HCT116 (cell line): Measurements from ENCODE around the gene ERAL1. TPM values are rescaled to one million over a fixed set of nuclear protein-coding genes. Genes with fewer than 3 reads are reported as not detected.

ENCODE experiments used
- ATAC-seq: fragments of 200-7000 bp; cut with Tn5 transposase; 2 replicates; pipeline ENCODE4 v1.9.1; 2020; ENCODE audit warnings: mild to moderate bottlenecking, moderate library complexity
- BruUV-seq: library from RNA; stranded (reverse); fragments of 400-500 nt; replicated peaks from 2 replicates; lab custom pipeline; 2021; lab: Mats Ljungman, UMichigan
- CTCF ChIA-PET: fragments of 300-600 bp; sonication (Branson Sonifier 250); formaldehyde crosslinking; loops from one replicate; lab custom pipeline; 2021; ENCODE audit warnings: antibody characterized with exemption; lab: Charles Lee
- POLR2A ChIA-PET: fragments of 300-600, 350-600 bp; sonication (Branson Sonifier 250); formaldehyde crosslinking; loops from one replicate; lab custom pipeline; 2021; ENCODE audit warnings: antibody characterized with exemption; lab: Charles Lee
- RAD21 ChIA-PET, 2 experiments: fragments of 300-600 bp; sonication (Branson Sonifier 250); formaldehyde crosslinking; loops; one replicate each; lab custom pipeline; 2023; ENCODE audit warnings: low total read pairs in 2 of 2; ENCODE audit not compliant: uncharacterized antibody in 2 of 2, unreplicated experiment in 2 of 2, low non-redundant PET in 1 of 2; lab: Charles Lee
- DNase-seq: peaks from one replicate; pipeline ENCODE4 v3.0.0-alpha.2; 2010; ENCODE audit warnings: low read depth, low spot score
- H2AFZ ChIP-seq: fragments of 200-600 bp; shearing (Covaris generic), sonication (generic); 2 replicates; pipeline ENCODE4 v1.6.1; 2017; ENCODE audit warnings: low read depth, mixed run types, mixed read lengths, antibody characterized with exemption, low read length; ENCODE audit not compliant: poor library complexity, severe bottlenecking
- H3K27ac ChIP-seq: 2 replicates; pipeline ENCODE4 v1.5.1; 2012; ENCODE audit warnings: low read depth, low read length
- H3K27me3 ChIP-seq: fragments of 200-600 bp; sonication (generic); 2 replicates; pipeline ENCODE4 v1.6.1; 2016; ENCODE audit warnings: mixed run types, low read length, mixed read lengths; ENCODE audit not compliant: insufficient read depth
- H3K36me3 ChIP-seq, 2 experiments: fragments of 200-500 bp in 1 of 2; fragments of 200-600 bp in 1 of 2; sonication (Bioruptor generic) in 1 of 2; sonication (generic) in 1 of 2; 2 replicates each; pipeline versions ENCODE4 v1.5.1 to v1.6.1; 2014 to 2016; ENCODE audit warnings: low read length in 2 of 2, inconsistent platforms in 1 of 2, mixed read lengths in 1 of 2, mixed run types in 1 of 2; ENCODE audit not compliant: insufficient read depth in 2 of 2, control insufficient read depth in 1 of 2
- H3K4me1 ChIP-seq, 2 experiments: fragments of 200-600 bp in 1 of 2; sonication (generic) in 1 of 2; 2 replicates each; pipeline versions ENCODE4 v1.5.1 to v1.6.1; 2012 to 2017; ENCODE audit warnings: low read length in 2 of 2, inconsistent platforms in 1 of 2, mild to moderate bottlenecking in 1 of 2, mixed read lengths in 1 of 2, mixed run types in 1 of 2, moderate library complexity in 1 of 2; ENCODE audit not compliant: insufficient read depth in 2 of 2, control insufficient read depth in 1 of 2
- H3K4me2 ChIP-seq: fragments of 200-600 bp; sonication (generic); 2 replicates; pipeline ENCODE4 v1.6.1; 2017; ENCODE audit warnings: mixed run types, low read length, mixed read lengths
- H3K4me3 ChIP-seq, 2 experiments: fragments of 200-600 bp in 1 of 2; sonication (generic) in 1 of 2; replicated peaks in 1 of 2; 2 replicates each; pipeline ENCODE4 v1.5.1; 2011 to 2016; ENCODE audit warnings: low read length in 2 of 2, control low read depth in 1 of 2, low read depth in 1 of 2, mild to moderate bottlenecking in 1 of 2, mixed read lengths in 1 of 2, mixed run types in 1 of 2
- H3K79me2 ChIP-seq: fragments of 200-600 bp; sonication (generic); 2 replicates; pipeline ENCODE4 v1.6.1; 2017; ENCODE audit warnings: mild to moderate bottlenecking, mixed run types, low read length, moderate library complexity, mixed read lengths; ENCODE audit not compliant: insufficient read depth
- H3K9ac ChIP-seq: fragments of 200-600 bp; sonication (generic); 2 replicates; pipeline ENCODE4 v1.6.1; 2016; ENCODE audit warnings: low read length, mixed read lengths
- H3K9me2 ChIP-seq: fragments of 200-600 bp; sonication (generic), shearing (Covaris generic); 2 replicates; pipeline ENCODE4 v1.6.1; 2017; ENCODE audit warnings: mixed run types, mild to moderate bottlenecking, moderate library complexity; ENCODE audit not compliant: insufficient read depth
- H3K9me3 ChIP-seq, 2 experiments: fragments of 200-500 bp in 1 of 2; fragments of 200-600 bp in 1 of 2; sonication (Bioruptor generic) in 1 of 2; sonication (generic) in 1 of 2; 2 replicates each; pipeline ENCODE4 v1.6.1; 2014 to 2017; ENCODE audit warnings: low read length in 2 of 2, mixed read lengths in 2 of 2, inconsistent platforms in 1 of 2, low read depth in 1 of 2, mild to moderate bottlenecking in 1 of 2, mixed run types in 1 of 2, moderate library complexity in 1 of 2; ENCODE audit not compliant: control insufficient read depth in 1 of 2, insufficient read depth in 1 of 2
- H4K20me1 ChIP-seq: fragments of 200-600 bp; sonication (generic), shearing (Covaris generic); 2 replicates; pipeline ENCODE4 v1.6.1; 2017; ENCODE audit warnings: mixed run types, mild to moderate bottlenecking, moderate library complexity; ENCODE audit not compliant: insufficient read depth
- CBX3 ChIP-seq: IDR thresholded peaks from 2 replicates; pipeline ENCODE4 v1.6.1; 2012; ENCODE audit warnings: low read depth
- ELF1 ChIP-seq: IDR thresholded peaks from 2 replicates; pipeline ENCODE4 v1.6.1; 2012; ENCODE audit warnings: low read depth, borderline replicate concordance
- EZH2 ChIP-seq: fragments of 200-600 bp; sonication (generic); IDR thresholded peaks from 2 replicates; pipeline ENCODE4 v1.6.1; 2017; ENCODE audit warnings: antibody characterized with exemption, mixed run types
- EZH2phosphoT487 ChIP-seq: fragments of 200-600 bp; IDR thresholded peaks from 2 replicates; pipeline ENCODE4 v1.6.1; 2018; ENCODE audit warnings: antibody characterized with exemption, borderline replicate concordance
- FOSL1 ChIP-seq: IDR thresholded peaks from 2 replicates; pipeline ENCODE4 v1.6.1; 2012; ENCODE audit warnings: low read depth
- JUND ChIP-seq: IDR thresholded peaks from 2 replicates; pipeline ENCODE4 v1.6.1; 2012
- POLR2A ChIP-seq: IDR thresholded peaks from 2 replicates; pipeline ENCODE4 v1.7.0; 2011; ENCODE audit warnings: borderline replicate concordance; ENCODE audit not compliant: insufficient read depth, insufficient read length; ENCODE audit errors: extremely low read depth
- POLR2AphosphoS5 ChIP-seq: IDR thresholded peaks from 2 replicates; pipeline ENCODE4 v1.6.1; 2011; ENCODE audit warnings: mild to moderate bottlenecking, low read depth, low read length, moderate library complexity
- RAD21 ChIP-seq: IDR thresholded peaks from 2 replicates; pipeline ENCODE4 v1.6.1; 2012; ENCODE audit warnings: low read depth, mild to moderate bottlenecking
- SIN3A ChIP-seq: IDR thresholded peaks from 2 replicates; pipeline ENCODE4 v1.6.1; 2012; ENCODE audit warnings: low read depth
- SP1 ChIP-seq: IDR thresholded peaks from 2 replicates; pipeline ENCODE4 v1.6.1; 2012; ENCODE audit warnings: low read depth
- SRF ChIP-seq: IDR thresholded peaks from 2 replicates; pipeline ENCODE4 v1.6.1; 2012; ENCODE audit warnings: low read depth
- TCF7L2 ChIP-seq: IDR thresholded peaks from 2 replicates; pipeline ENCODE4 v1.7.0; 2011; ENCODE audit warnings: borderline replicate concordance, inconsistent platforms; ENCODE audit not compliant: insufficient read depth, insufficient read length; ENCODE audit errors: extremely low read depth
- YY1 ChIP-seq: IDR thresholded peaks from 2 replicates; pipeline ENCODE4 v1.6.1; 2011; ENCODE audit warnings: low read length, low read depth, moderate library complexity, mild to moderate bottlenecking; ENCODE audit not compliant: insufficient replicate concordance; ENCODE audit errors: extremely low read depth
- ZFX ChIP-seq: fragments of 450-650 bp; IDR thresholded peaks from 2 replicates; pipeline ENCODE4 v1.6.1; 2017
- ZNF274 ChIP-seq: fragments of 200-500 bp; sonication (Bioruptor generic); IDR thresholded peaks from 2 replicates; pipeline ENCODE4 v1.6.1; 2014; ENCODE audit warnings: mild to moderate bottlenecking, low read depth, low read length, inconsistent platforms
- intact Hi-C: fragments of 100-400 bp; cut with micrococcal nuclease; formaldehyde crosslinking; loops from 2 replicates; pipeline ENCODE4 v1.10.0; 2022
- total RNA-seq: library from RNA; stranded (reverse); gene quantifications from one replicate; pipeline ENCODE4 v1.2.1, GENCODE V29; 2021; ENCODE audit not compliant: unreplicated experiment
- TF ChIP-seq, protein P1 (sequence below), 3 experiments: fragments of 200-600 bp in 1 of 3; sonication (generic) in 1 of 3; IDR thresholded peaks in 2 of 3; conservative IDR thresholded peaks in 1 of 3; 2 replicates each; pipeline ENCODE4 v1.5.1; 2012 to 2017; ENCODE audit warnings: low read depth in 2 of 3, low read length in 2 of 3, antibody characterized with exemption in 1 of 3, borderline replicate concordance in 1 of 3, control low read depth in 1 of 3, mild to moderate bottlenecking in 1 of 3, mixed read lengths in 1 of 3, mixed run types in 1 of 3, moderate library complexity in 1 of 3; ENCODE audit not compliant: insufficient read depth in 1 of 3
- TF ChIP-seq, protein P2 (sequence below): IDR thresholded peaks from 2 replicates; pipeline ENCODE4 v1.6.1; 2012; ENCODE audit warnings: low read depth
- TF ChIP-seq, protein P3 (sequence below): IDR thresholded peaks from 2 replicates; pipeline ENCODE4 v1.6.1; 2012

The ERAL1 gene
- total RNA-seq, 1 experiment from 2014 or later = 52.0 TPM

DNA sequence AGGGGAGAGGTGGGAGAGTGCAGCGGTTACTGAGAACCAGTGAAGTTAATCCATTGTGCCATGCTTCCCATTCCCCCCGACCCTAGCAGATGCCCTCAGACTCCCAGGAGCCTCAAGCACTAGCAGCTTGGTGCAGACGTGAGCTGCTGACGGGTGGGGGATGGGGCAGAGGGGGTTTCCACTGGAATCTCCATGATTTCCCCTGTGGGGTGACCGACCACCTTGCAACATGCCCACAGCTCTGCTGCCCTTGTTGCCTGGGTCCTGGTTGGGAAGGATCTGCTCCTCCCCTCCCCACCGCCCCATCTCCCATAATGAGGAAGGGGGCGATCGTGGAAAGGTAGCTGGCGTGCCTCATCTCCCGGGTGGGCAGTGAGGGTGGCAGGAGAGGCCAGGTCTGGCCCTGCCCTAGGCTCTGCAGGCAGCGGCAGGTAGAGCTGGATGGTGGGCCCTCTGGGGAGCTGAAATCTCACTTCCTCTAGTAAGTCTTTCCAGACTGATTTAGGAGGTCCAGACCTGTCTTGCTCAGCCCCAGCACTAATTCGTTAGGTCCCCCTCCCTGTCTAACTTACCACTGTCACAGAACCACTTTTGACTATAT, 33.2 kb downstream of the ERAL1 start:
- RAD21 ChIA-PET = no interaction called here
- Histone ChIP-seq H2AFZ (no peak overlapping the region), H3K9me2 (no peaks in the 10 kb centered on the region), H4K20me1 (no peaks in the 10 kb centered on the region), H3K4me1 (peaks cover 0 to 2% of the 10 kb centered on the region in 2 experiments; a peak in 2 of 4 replicates), H3K9ac (no peak overlapping the region), H3K79me2 (no peaks in the 10 kb centered on the region), H3K27me3 (no peaks in the 10 kb centered on the region), H3K9me3 (no peaks in the 10 kb centered on the region), H3K4me3 (no peak overlapping the region), H3K36me3 (no peaks in the 10 kb centered on the region; a peak in 1 of 4 replicates), H3K27ac (no peak overlapping the region), H3K4me2 (no peak overlapping the region)
- POLR2A ChIA-PET = no interaction called here
- intact Hi-C loops = no loop called here
- CTCF ChIA-PET = no interaction called here
- DNase-seq (no peak), ATAC-seq (0 out of 2 replicates have a peak, but pooled peaks have one; percentile 24)
- TF ChIP-seq ELF1 (no peak), SP1 (no peak), TCF7L2 (no peak), EZH2 (no peak), EZH2phosphoT487 (no peak), JUND (no peak), RAD21 (no peak), SIN3A (no peak), ZFX (no peak), YY1 (no peak), FOSL1 (no peak), ZNF274 (no peak), POLR2A (no peak), POLR2AphosphoS5 (no peak), CBX3 (no peak), SRF (no peak)
- TF ChIP-seq, protein P1, sequence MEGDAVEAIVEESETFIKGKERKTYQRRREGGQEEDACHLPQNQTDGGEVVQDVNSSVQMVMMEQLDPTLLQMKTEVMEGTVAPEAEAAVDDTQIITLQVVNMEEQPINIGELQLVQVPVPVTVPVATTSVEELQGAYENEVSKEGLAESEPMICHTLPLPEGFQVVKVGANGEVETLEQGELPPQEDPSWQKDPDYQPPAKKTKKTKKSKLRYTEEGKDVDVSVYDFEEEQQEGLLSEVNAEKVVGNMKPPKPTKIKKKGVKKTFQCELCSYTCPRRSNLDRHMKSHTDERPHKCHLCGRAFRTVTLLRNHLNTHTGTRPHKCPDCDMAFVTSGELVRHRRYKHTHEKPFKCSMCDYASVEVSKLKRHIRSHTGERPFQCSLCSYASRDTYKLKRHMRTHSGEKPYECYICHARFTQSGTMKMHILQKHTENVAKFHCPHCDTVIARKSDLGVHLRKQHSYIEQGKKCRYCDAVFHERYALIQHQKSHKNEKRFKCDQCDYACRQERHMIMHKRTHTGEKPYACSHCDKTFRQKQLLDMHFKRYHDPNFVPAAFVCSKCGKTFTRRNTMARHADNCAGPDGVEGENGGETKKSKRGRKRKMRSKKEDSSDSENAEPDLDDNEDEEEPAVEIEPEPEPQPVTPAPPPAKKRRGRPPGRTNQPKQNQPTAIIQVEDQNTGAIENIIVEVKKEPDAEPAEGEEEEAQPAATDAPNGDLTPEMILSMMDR (IDR thresholded peaks at IDR 0.05 in 2 of 3, conservative IDR thresholded peaks at IDR 0.05 in 1 of 3; ENCODE audit: borderline replicate concordance in 1 of 3, insufficient read depth in 1 of 3, low read depth in 2 of 3, low read length in 2 of 3) = no peak
- TF ChIP-seq, protein P2, sequence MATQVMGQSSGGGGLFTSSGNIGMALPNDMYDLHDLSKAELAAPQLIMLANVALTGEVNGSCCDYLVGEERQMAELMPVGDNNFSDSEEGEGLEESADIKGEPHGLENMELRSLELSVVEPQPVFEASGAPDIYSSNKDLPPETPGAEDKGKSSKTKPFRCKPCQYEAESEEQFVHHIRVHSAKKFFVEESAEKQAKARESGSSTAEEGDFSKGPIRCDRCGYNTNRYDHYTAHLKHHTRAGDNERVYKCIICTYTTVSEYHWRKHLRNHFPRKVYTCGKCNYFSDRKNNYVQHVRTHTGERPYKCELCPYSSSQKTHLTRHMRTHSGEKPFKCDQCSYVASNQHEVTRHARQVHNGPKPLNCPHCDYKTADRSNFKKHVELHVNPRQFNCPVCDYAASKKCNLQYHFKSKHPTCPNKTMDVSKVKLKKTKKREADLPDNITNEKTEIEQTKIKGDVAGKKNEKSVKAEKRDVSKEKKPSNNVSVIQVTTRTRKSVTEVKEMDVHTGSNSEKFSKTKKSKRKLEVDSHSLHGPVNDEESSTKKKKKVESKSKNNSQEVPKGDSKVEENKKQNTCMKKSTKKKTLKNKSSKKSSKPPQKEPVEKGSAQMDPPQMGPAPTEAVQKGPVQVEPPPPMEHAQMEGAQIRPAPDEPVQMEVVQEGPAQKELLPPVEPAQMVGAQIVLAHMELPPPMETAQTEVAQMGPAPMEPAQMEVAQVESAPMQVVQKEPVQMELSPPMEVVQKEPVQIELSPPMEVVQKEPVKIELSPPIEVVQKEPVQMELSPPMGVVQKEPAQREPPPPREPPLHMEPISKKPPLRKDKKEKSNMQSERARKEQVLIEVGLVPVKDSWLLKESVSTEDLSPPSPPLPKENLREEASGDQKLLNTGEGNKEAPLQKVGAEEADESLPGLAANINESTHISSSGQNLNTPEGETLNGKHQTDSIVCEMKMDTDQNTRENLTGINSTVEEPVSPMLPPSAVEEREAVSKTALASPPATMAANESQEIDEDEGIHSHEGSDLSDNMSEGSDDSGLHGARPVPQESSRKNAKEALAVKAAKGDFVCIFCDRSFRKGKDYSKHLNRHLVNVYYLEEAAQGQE = no peak
- TF ChIP-seq, protein P3, sequence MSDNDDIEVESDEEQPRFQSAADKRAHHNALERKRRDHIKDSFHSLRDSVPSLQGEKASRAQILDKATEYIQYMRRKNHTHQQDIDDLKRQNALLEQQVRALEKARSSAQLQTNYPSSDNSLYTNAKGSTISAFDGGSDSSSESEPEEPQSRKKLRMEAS = no peak
- BruUV-seq = no TSS peak
